Loucy (cell line): ENCODE results near the gene CACNA1S.

ENCODE experiments used
- H2AFZ ChIP-seq: fragments of 200-600 bp; sonication (generic); 2 replicates; pipeline ENCODE4 v1.6.0; 2016; ENCODE audit warnings: antibody characterized with exemption, mild to moderate bottlenecking, low read length, moderate library complexity
- H3F3A ChIP-seq: fragments of 200-600 bp; 2 replicates; pipeline ENCODE4 v1.6.0; 2016; ENCODE audit warnings: antibody characterized with exemption, low read depth, mild to moderate bottlenecking
- H3K27me3 ChIP-seq: fragments of 200-600 bp; sonication (generic); 2 replicates; pipeline ENCODE4 v1.6.1; 2014; ENCODE audit warnings: low read length, mild to moderate bottlenecking; ENCODE audit not compliant: insufficient read depth, poor library complexity, severe bottlenecking
- H3K36me3 ChIP-seq: fragments of 200-600 bp; sonication (generic); 2 replicates; pipeline ENCODE4 v1.6.1; 2016; ENCODE audit warnings: low read length; ENCODE audit not compliant: insufficient read depth
- H3K4me1 ChIP-seq: fragments of 200-600 bp; sonication (generic); 2 replicates; pipeline ENCODE4 v1.5.1; 2014; ENCODE audit warnings: low read length, mild to moderate bottlenecking; ENCODE audit not compliant: insufficient read depth, poor library complexity, severe bottlenecking
- H3K4me2 ChIP-seq: fragments of 200-600 bp; sonication (generic); 2 replicates; pipeline ENCODE4 v1.6.0; 2014; ENCODE audit warnings: antibody characterized with exemption, low read length, low read depth, mild to moderate bottlenecking; ENCODE audit not compliant: poor library complexity, severe bottlenecking
- H3K4me3 ChIP-seq: fragments of 200-600 bp; sonication (generic); 2 replicates; pipeline ENCODE4 v1.5.1; 2014; ENCODE audit warnings: low read length, mild to moderate bottlenecking, mixed read lengths; ENCODE audit not compliant: poor library complexity, severe bottlenecking
- H3K79me2 ChIP-seq: fragments of 200-600 bp; sonication (generic); 2 replicates; pipeline ENCODE4 v1.6.1; 2014; ENCODE audit warnings: low read length; ENCODE audit not compliant: insufficient read depth
- H3K9ac ChIP-seq: fragments of 200-600 bp; sonication (generic); 2 replicates; pipeline ENCODE4 v1.6.0; 2014; ENCODE audit warnings: mild to moderate bottlenecking, low read depth, low read length, moderate library complexity; ENCODE audit not compliant: poor library complexity, severe bottlenecking
- H3K9me2 ChIP-seq: fragments of 200-600 bp; sonication (generic); replicated peaks from 2 replicates; pipeline ENCODE4 v1.6.1; 2016; ENCODE audit warnings: low read depth, low read length, mixed read lengths
- H3K9me3 ChIP-seq: fragments of 200-600 bp; sonication (generic); 2 replicates; pipeline ENCODE4 v1.6.1; 2014; ENCODE audit warnings: mild to moderate bottlenecking, antibody characterized with exemption, low read length, low read depth; ENCODE audit not compliant: insufficient read depth
- H4K20me1 ChIP-seq: fragments of 200-600 bp; sonication (generic); 2 replicates; pipeline ENCODE4 v1.6.0; 2014; ENCODE audit warnings: antibody characterized with exemption, low read length, mild to moderate bottlenecking; ENCODE audit not compliant: insufficient read depth, poor library complexity, severe bottlenecking
- CTCF ChIP-seq: fragments of 200-600 bp; sonication (generic); conservative IDR thresholded peaks from 2 replicates; pipeline ENCODE4 v1.5.1; 2014; ENCODE audit warnings: mild to moderate bottlenecking, antibody characterized with exemption, low read length
- EZH2phosphoT487 ChIP-seq: fragments of 200-600 bp; IDR thresholded peaks from 2 replicates; pipeline ENCODE4 v1.6.1; 2018; ENCODE audit warnings: antibody characterized with exemption, mild to moderate bottlenecking, moderate library complexity, borderline replicate concordance

CACNA1S gene

DNA sequence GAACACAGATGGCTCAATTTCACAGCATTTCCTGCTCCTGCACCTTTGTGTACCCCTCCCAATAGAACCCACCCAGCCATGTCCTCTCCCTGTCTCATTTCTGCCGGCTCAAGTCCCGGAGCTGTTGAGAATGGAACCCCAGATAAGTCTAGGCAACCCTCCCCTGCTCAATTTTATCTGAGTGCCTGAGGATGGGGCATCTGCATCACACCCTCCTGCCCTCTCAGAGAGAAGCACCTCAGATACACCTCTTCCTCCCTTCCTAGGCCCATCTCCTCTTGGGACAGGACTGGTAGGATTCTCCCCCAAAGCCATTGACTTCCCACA, 89.8 kb downstream of the CACNA1S start:
- Histone ChIP-seq H3K36me3 (no peaks in the 10 kb centered on the region), H2AFZ (peak overlapping the region; percentile 58; the same call in 1 of the 2 replicates), H3K79me2 (peaks cover 49% of the 10 kb centered on the region), H3K4me1 (peaks cover 72% of the 10 kb centered on the region), H3K27me3 (no peaks in the 10 kb centered on the region), H3K9me2 (no peaks in the 10 kb centered on the region), H3K9me3 (no peaks in the 10 kb centered on the region), H3K4me2 (peak overlapping the region; percentile 86), H4K20me1 (no peaks in the 10 kb centered on the region), H3F3A (peaks cover 11% of the 10 kb centered on the region), H3K9ac (peak overlapping the region; percentile 88), H3K4me3 (peak overlapping the region; percentile 77)
- TF ChIP-seq EZH2phosphoT487 (no peak), CTCF (no peak)

DNA sequence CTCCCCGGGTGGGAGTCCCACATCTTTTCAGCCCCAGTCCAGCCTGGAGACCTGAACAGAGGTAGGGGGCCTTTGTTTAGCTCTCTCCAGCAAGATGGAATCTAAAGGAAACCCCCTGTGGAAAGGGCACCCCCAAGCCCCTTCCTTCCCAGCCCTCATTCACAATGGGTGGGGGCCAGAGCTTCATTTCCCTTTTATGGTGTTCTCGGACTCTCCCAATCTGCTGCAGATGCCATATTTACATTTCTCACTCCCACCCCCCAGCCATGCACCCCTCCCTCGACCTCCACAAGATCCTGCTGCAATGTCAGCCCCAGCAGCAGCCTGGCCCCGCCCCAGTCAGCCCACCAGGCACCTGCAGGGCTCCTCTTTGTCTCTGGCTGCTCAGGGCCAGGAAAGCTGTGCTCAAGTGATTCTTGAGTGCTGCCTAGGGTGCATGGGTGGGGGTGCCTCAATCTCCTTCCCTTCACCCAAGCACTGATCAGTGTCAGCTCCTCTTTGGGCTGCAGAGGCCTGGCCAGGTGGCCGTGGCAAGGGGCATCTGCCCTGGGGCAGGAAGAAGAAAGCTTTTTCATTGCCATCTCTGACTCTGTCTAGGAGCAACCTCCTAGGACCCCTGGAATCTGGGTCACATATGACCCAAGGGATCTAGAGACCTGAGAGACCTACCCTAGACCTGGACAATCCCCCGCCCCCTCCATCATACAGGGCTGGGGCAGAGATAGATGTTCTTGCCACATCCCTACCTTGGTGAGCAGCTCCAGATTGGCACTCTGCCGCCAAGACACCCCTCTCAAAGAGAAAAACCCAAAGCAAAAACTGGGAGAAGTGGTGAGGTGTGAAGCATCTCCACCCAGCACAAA, 90.4 kb downstream of the CACNA1S start:
- H3K79me2 ChIP-seq = peaks cover 55% of the 10 kb centered on the region
- H3K9me2 ChIP-seq = no peaks in the 10 kb centered on the region
- H3K36me3 ChIP-seq = no peaks in the 10 kb centered on the region
- no peaks in the 10 kb centered on the region for H3K27me3 ChIP-seq
- no peak overlapping the region for H2AFZ ChIP-seq
- TF ChIP-seq EZH2phosphoT487 (no peak), CTCF (no peak)
- H3K4me2 ChIP-seq = peak overlapping the region; percentile 86
- H3K9ac ChIP-seq = peak overlapping the region; percentile 88
- H3K9me3 ChIP-seq = no peaks in the 10 kb centered on the region
- H3F3A ChIP-seq = peaks cover 11% of the 10 kb centered on the region
- peak overlapping the region; percentile 77 for H3K4me3 ChIP-seq
- no peaks in the 10 kb centered on the region for H4K20me1 ChIP-seq
- peaks cover 74% of the 10 kb centered on the region for H3K4me1 ChIP-seq

DNA sequence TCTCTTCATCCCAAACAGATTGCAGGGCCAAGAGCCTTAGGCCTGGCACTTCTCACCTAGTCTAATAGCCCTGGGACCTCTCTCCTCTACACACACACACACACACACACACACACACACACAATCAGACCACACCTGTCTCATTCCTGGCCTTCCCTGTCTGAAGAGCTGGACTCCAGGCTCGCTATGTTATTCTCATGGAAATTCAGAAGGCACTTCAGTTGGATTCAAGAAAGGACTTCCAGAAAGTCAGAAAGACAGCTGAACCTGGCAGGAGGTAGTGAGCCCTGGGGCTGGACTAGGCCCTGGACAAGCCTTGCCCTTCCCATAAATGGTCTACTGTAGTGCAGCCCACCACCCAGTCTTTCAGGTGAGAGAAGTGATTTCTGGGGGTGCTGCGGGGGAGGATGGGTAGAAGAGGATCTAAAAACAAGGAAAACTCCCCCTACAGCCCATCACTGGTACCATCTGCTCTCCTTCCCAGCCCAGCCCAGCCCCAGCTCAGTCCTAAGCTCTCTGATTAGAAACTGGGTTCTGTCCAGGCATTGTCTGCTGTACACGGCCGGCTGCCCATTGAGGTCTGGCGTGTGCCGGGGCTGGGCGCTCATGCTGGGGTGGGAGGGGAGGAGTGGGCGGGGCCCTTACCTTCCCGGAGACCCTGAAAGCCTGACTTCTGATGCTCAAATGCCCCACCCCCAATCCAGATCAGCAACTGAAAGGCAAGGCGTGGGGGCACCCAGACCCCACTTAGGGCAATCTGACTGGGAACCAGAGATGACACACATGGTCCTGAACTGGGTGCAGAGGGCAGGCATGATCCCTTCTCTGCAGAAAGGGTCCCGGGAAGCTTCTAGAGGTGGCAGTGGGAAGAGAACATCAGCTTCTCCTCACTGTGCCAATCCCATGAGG, 91.3 kb downstream of the CACNA1S start:
- TF ChIP-seq CTCF = peak; percentile 56
- no peak for TF ChIP-seq EZH2phosphoT487
- no peaks in the 10 kb centered on the region for H3K27me3 ChIP-seq
- no peaks in the 10 kb centered on the region for H3K36me3 ChIP-seq
- peaks cover 11% of the 10 kb centered on the region for H3F3A ChIP-seq
- peaks cover 74% of the 10 kb centered on the region for H3K4me1 ChIP-seq
- H3K9me2 ChIP-seq = no peaks in the 10 kb centered on the region
- H3K4me2 ChIP-seq = peak overlapping the region; percentile 86
- H3K9ac ChIP-seq = peak overlapping the region; percentile 88
- H3K79me2 ChIP-seq = peaks cover 64% of the 10 kb centered on the region
- H3K4me3 ChIP-seq = peak overlapping the region; percentile 77
- no peaks in the 10 kb centered on the region for H4K20me1 ChIP-seq
- H2AFZ ChIP-seq = no peak overlapping the region
- no peaks in the 10 kb centered on the region for H3K9me3 ChIP-seq
